Mesodermal cell (in vitro differentiated cells): ENCODE measurements around the gene ACD.

Source experiments
- H3K27ac ChIP-seq: 2 replicates; pipeline ENCODE4 v1.7.0; 2013; ENCODE audit warnings: mild to moderate bottlenecking, low read depth, low read length, moderate library complexity; ENCODE audit not compliant: severe bottlenecking
- H3K36me3 ChIP-seq: 2 replicates; pipeline ENCODE4 v1.7.1; 2013; ENCODE audit warnings: mild to moderate bottlenecking, low read length, moderate library complexity; ENCODE audit not compliant: control insufficient read depth, insufficient read depth
- H3K4me1 ChIP-seq: one replicate; pipeline ENCODE4 v1.7.1; 2013; ENCODE audit warnings: mild to moderate bottlenecking, low read length; ENCODE audit not compliant: insufficient read depth, control insufficient read depth, poor library complexity, severe bottlenecking
- H3K4me3 ChIP-seq: 2 replicates; pipeline ENCODE4 v1.7.0; 2013; ENCODE audit warnings: low read length, control low read depth, mild to moderate bottlenecking; ENCODE audit not compliant: insufficient read depth, poor library complexity, severe bottlenecking; ENCODE audit errors: extremely low read depth
- H3K9me3 ChIP-seq: 2 replicates; pipeline ENCODE4 v1.7.1; 2013; ENCODE audit warnings: mild to moderate bottlenecking, low read length, moderate library complexity; ENCODE audit not compliant: control insufficient read depth
- whole genome bisulfite sequencing, 2 experiments: methylation state at CpG; one replicate each; pipeline ENCODE4 v1.1.5; 2013; ENCODE audit warnings: missing lambda C conversion rate in 2 of 2; ENCODE audit not compliant: insufficient coverage in 2 of 2; 5-methylcytosine and 5-hydroxymethylcytosine counted together

ACD gene

DNA sequence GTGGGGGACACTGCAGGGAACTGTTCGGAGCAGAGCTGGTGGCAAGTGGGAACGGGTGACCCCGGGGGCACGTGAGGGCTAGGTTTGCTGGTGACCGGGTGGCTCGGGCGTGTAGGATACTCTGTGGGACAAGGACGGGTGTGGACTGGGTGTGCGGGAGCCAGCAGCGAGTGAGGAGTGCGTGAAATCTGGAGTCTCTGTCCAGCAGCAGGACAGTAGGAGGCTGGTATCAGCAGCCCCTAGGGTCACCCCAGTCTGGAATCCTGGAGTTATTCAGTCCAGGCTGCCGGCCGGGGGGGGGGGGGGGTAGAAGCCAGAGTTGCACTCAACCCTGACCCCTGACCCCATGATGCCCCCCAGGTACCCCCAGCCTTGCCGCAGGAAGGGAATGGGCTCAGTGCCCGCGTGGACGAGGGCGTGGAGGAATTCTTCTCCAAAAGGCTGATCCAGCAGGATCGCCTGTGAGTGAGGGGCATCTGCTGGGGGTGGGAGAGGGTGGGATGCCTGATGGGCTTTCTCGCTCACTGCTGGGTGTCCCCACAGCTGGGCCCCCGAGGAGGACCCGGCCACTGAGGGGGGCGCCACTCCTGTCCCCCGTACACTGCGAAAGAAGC is 6.2 kb downstream of the ACD start:
- Histone ChIP-seq H3K27ac (no peak overlapping the region), H3K36me3 (peaks cover 12% of the 10 kb centered on the region), H3K4me1 (no peaks in the 10 kb centered on the region), H3K9me3 (no peaks in the 10 kb centered on the region), H3K4me3 (peak overlapping the region; percentile 52)
- 42 to 54% methylated on average over 11 to 18 of the region's 25 CpGs for WGBS, 2 experiments

DNA sequence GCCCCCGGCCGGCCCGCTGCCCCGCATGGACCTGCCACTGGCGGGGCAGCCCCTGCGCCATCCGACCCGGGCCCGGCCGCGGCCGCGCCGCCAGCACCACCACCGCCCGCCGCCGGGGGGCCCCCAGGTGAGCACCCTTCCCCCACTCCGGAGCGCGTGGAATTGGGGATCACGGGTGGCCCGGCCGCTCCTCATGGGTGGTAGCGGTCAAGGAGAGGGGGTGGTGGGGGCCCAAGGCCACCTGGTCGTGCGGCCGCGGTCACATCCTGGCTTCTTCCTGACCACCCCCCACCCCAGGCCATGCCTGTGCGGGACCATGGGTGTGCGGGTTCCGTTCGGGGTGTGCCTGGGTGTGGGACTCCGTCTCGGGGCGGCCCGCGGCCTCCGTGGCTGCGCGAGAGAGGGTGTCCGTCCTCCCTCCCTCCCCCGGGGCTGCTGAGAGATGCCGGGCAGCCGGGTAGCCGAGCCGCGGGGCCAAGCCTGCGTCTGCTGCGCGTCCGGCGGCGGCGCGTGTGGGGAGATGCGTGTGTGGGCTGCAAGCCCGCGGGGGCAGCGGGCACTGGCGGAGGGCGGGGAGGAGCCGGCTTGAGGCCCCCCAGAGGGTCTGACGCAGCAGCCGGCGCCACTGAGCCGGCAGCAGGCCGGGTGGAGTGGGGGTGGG is 6.8 kb downstream of the ACD start:
- Histone ChIP-seq H3K27ac (no peak overlapping the region), H3K9me3 (no peaks in the 10 kb centered on the region), H3K36me3 (peaks cover 6% of the 10 kb centered on the region), H3K4me1 (no peaks in the 10 kb centered on the region), H3K4me3 (peak overlapping the region; percentile 52)
- WGBS, 2 experiments = 0 to 1% methylated on average over 48 to 60 of the region's 68 CpGs

DNA sequence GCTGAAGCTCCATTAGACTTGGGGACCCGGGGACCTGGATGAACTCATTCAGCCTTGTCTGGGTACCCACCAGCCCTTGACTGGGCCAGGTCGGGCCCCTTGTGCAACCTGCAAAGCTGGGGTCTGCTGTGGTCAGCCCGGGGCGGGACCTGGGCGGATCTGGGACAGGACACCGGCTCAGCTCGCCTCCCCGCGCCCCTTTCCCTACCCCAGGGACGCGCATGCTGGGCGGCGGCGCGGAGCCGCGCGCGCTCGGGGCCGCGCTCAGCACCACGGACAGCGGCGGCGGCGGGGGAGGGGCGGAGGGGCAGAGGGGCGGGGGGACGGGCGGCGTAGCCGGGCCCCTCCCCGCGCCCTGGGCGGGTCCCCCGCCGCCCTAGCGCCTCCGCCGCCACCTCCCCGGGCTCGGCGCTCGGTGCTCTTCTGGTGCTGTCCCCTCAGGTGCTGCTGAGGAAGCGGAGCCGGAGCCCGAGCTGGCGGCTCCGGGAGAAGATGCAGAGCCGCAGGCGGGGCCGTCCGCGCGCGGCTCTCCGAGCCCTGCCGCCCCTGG is 7.4 kb downstream of the ACD start:
- peak overlapping the region; percentile 52 for H3K4me3 ChIP-seq
- 3% methylated on average over 34 to 46 of the region's 59 CpGs for WGBS, 2 experiments
- H3K27ac ChIP-seq = no peak overlapping the region
- no peaks in the 10 kb centered on the region for H3K4me1 ChIP-seq
- H3K36me3 ChIP-seq = peaks cover 2% of the 10 kb centered on the region
- H3K9me3 ChIP-seq = no peaks in the 10 kb centered on the region

DNA sequence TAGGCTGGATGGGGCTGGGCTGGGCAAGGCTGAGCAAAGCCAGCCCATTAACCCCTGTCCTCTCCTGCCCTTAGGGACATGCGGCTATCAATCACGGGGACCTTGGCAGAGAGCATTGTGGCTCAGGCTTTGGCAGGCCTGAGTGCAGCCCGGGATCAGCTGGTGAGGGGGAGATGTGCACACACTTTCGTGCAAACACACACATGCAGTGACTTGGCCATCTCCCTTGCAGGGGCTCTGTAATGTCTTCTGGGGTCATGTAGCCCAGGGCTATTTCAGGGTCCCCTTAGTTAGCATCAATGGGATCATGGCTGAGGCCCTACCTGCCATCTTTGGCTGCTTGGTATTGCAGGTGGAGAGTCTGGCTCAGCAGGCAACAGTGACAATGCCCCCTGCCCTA is 8.2 kb downstream of the ACD start:
- H3K4me3 ChIP-seq = no peak overlapping the region
- H3K36me3 ChIP-seq = no peaks in the 10 kb centered on the region
- H3K27ac ChIP-seq = no peak overlapping the region
- WGBS, 2 experiments = 85 to 96% methylated on average over 4 of the region's 4 CpGs
- H3K4me1 ChIP-seq = no peaks in the 10 kb centered on the region
- no peaks in the 10 kb centered on the region for H3K9me3 ChIP-seq

DNA sequence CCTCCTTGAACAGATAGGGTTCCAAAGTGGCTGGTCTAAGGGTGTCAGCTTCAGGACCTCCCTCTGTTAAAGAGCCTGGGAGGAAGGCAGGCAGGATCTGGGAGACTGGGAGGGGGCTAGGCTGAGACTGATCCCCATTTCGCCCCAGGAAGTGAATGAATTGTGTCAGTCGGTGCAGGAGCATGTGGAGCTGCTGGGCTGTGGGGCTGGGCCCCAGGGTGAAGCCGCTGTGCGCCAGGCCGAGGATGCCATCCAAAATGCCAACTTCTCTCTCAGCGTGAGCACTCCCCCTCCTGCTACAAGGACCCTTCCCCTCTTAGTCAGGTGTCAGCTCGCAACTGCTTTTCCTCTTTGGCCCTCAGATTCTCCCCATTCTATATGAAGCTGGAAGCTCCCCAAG is 9.0 kb downstream of the ACD start:
- no peaks in the 10 kb centered on the region for H3K9me3 ChIP-seq
- H3K4me3 ChIP-seq = no peak overlapping the region
- 81 to 94% methylated on average over 5 to 7 of the region's 7 CpGs for WGBS, 2 experiments
- H3K36me3 ChIP-seq = no peaks in the 10 kb centered on the region
- H3K4me1 ChIP-seq = no peaks in the 10 kb centered on the region
- H3K27ac ChIP-seq = no peak overlapping the region

DNA sequence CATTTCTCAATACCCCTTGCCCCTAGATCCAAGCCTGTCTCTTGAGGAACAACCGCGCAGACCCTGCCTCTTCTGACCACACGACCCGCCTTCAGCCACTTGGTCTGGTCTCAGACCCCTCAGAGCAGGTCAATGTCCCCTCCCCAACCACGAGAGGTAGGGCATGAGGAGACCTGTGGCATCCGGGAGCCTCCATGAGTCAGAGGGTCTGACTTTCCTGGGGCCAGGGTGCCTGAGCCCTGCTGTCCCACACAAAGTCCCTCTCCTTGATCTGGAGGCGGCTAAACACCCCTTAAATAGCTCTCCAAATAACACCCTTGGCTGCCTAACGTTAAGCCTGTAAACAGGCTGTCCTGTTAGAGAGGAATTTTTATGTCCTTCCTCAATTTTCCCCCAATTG is 10.0 kb downstream of the ACD start:
- Histone ChIP-seq H3K4me3 (no peak overlapping the region), H3K9me3 (no peaks in the 10 kb centered on the region), H3K4me1 (no peaks in the 10 kb centered on the region), H3K27ac (no peak overlapping the region), H3K36me3 (no peaks in the 10 kb centered on the region)
- 88 to 91% methylated on average over 7 of the region's 8 CpGs for WGBS, 2 experiments

DNA sequence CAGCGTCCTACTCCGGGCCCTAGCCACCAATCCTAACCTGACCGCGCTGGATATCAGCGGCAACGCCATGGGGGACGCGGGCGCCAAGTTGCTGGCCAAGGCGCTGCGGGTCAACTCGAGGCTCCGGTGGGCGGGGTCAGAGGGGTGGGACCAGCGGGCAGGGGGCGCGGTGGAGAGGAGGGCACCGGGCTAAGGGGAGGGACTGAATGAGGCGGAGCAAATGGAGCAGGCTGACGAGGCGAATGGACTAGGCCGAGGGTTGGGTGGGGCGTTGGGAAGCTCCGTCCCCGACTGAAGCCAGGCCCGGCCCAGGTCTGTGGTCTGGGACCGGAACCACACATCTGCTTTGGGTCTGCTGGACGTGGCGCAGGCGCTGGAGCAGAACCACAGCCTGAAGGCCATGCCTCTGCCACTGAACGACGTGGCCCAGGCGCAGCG is 10.5 kb downstream of the ACD start:
- no peaks in the 10 kb centered on the region for H3K36me3 ChIP-seq
- H3K9me3 ChIP-seq = no peaks in the 10 kb centered on the region
- WGBS, 2 experiments = 74 to 76% methylated on average over 30 to 31 of the region's 34 CpGs
- no peak overlapping the region for H3K4me3 ChIP-seq
- no peaks in the 10 kb centered on the region for H3K4me1 ChIP-seq
- no peak overlapping the region for H3K27ac ChIP-seq

DNA sequence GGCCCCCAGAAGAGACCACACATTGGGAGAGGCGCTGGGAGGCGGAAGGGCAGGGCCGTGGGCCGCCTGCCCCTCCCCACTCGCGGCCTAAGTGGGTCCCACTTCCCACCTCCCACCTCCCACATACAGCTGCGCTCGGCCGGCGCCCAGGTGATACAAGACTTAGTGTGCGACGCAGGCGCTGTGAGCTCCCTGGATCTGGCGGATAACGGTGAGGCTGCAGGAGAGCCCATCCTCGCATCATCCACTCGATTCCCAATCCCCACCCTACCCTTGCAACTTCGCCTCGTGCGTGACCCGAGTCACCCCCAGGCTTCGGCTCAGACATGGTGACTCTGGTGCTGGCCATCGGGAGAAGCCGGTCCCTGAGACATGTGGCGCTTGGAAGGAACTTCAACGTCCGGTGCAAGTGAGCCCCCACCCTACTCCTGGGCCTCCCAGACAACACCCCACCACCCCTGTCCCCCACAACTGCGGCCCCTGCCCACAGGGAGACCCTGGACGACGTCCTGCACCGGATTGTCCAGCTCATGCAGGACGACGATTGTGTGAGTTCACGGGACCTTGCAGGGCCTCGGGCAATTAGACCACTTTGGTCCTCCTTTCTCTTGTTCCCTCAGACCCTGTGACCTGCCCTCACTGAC is 11.2 kb downstream of the ACD start:
- Histone ChIP-seq H3K27ac (no peak overlapping the region), H3K9me3 (no peaks in the 10 kb centered on the region), H3K4me3 (no peak overlapping the region), H3K36me3 (no peaks in the 10 kb centered on the region), H3K4me1 (no peaks in the 10 kb centered on the region)
- WGBS, 2 experiments = 95 to 96% methylated on average over 27 to 35 of the region's 35 CpGs

DNA sequence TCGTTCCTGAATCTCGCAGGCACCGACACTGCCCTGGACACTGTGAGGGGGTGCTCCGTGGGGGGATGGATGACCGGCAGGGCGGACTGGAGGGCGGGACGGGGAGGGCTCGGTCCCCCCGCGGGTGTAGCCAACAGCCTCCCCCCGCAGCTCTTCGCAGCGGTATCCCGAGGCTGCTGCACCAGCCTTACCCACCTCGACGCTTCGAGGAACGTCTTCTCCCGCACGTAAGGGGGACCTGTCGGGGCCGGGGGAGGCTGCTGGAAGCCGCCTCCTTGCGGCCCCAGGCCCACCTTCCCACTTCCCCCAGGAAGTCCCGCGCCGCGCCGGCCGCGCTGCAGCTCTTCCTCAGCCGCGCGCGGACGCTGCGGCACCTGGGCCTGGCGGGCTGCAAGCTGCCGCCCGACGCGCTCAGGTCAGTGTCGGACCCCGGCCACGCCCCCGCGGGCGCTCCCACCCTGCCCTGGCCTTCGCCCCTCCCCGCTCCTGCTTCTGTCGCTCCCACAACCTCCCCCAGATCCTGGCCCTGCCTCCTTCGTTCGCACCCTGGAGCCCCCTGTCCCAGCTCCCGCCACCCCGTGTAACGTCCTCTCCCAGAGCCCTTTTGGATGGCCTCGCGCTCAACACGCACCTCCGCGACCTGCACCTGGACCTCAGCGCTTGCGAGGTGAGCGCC is 11.8 kb downstream of the ACD start:
- Histone ChIP-seq H3K27ac (no peak overlapping the region), H3K9me3 (no peaks in the 10 kb centered on the region), H3K36me3 (no peaks in the 10 kb centered on the region), H3K4me3 (no peak overlapping the region), H3K4me1 (no peaks in the 10 kb centered on the region)
- WGBS, 2 experiments = 85 to 90% methylated on average over 42 to 61 of the region's 65 CpGs

DNA sequence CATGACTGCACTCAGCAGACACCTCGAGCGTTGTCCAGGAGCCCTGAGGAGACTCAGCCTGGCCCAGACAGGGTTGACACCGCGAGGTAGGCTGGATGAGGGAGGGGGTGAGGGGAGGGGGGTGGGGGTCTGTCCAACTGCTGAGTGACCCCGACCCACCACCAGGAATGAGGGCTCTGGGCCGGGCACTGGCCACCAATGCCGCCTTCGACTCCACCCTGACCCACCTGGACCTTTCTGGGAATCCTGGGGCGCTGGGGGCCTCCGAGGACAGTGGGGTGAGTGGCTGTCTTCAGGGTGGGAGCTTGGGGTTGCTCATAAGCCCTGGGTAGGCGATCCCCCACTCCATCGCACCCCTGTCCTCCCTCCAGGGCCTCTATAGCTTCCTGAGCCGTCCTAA is 12.4 kb downstream of the ACD start:
- no peaks in the 10 kb centered on the region for H3K4me1 ChIP-seq
- H3K27ac ChIP-seq = no peak overlapping the region
- WGBS, 2 experiments = 94 to 100% methylated on average over 1 to 6 of the region's 13 CpGs
- H3K36me3 ChIP-seq = no peaks in the 10 kb centered on the region
- H3K9me3 ChIP-seq = no peaks in the 10 kb centered on the region
- H3K4me3 ChIP-seq = no peak overlapping the region
